GM12892 (cell line): ENCODE data around the gene PHF21B.

Experiments
- POLR2AphosphoS5 ChIP-seq: IDR thresholded peaks from 2 replicates; pipeline ENCODE4 v1.6.1; 2011; ENCODE audit warnings: low read depth, low read length, control low read depth
- TAF1 ChIP-seq: IDR thresholded peaks from 2 replicates; pipeline ENCODE4 v1.6.1; 2011; ENCODE audit warnings: low read depth, mild to moderate bottlenecking, control low read depth, low read length, borderline replicate concordance

GRCh38 chr22:44952863-44953746 lies 56.7 kb downstream of the PHF21B start:
- TF ChIP-seq TAF1 (no peak), POLR2AphosphoS5 (no peak)
